MCF 10A (cell line): ENCODE measurements around the gene ARL5A. TPM values are rescaled to one million over a fixed set of nuclear protein-coding genes. Genes with fewer than 3 reads are reported as not detected.

ENCODE experiments used
- BruUV-seq: library from RNA; stranded (reverse); fragments of 400-500 nt; replicated peaks from 2 replicates; lab custom pipeline; 2021; lab: Mats Ljungman, UMichigan
- CTCF ChIA-PET: fragments of 300-600 bp; sonication (Branson Sonifier 250); formaldehyde crosslinking; extraction: SDS; loops from one replicate; lab custom pipeline; 2021; ENCODE audit warnings: antibody characterized with exemption, inconsistent platforms; lab: Yijun Ruan, JAX
- POLR2A ChIA-PET: fragments of 300-600, 350-650 bp; sonication (Branson Sonifier 250); formaldehyde crosslinking; extraction: SDS; loops from one replicate; lab custom pipeline; 2020; ENCODE audit warnings: antibody characterized with exemption, inconsistent platforms; lab: Yijun Ruan, JAX
- DNase-seq: peaks from one replicate; pipeline ENCODE4 v3.0.0-alpha.2; 2018; ENCODE audit not compliant: unreplicated experiment
- H3K27ac Mint-ChIP-seq: one replicate; pipeline ENCODE4 v1.8.0; 2022; ENCODE audit warnings: mild to moderate bottlenecking, low read depth, mixed read lengths; ENCODE audit not compliant: unreplicated experiment
- H3K27me3 Mint-ChIP-seq: one replicate; pipeline ENCODE4 v1.8.0; 2022; ENCODE audit warnings: mixed read lengths; ENCODE audit not compliant: insufficient read depth, unreplicated experiment
- H3K36me3 Mint-ChIP-seq: one replicate; pipeline ENCODE4 v1.8.0; 2022; ENCODE audit warnings: mild to moderate bottlenecking, moderate library complexity, mixed read lengths; ENCODE audit not compliant: insufficient read depth, unreplicated experiment
- H3K4me1 Mint-ChIP-seq: one replicate; pipeline ENCODE4 v1.8.0; 2022; ENCODE audit warnings: mixed read lengths; ENCODE audit not compliant: insufficient read depth, unreplicated experiment
- H3K4me3 Mint-ChIP-seq: one replicate; pipeline ENCODE4 v1.8.0; 2022; ENCODE audit warnings: mild to moderate bottlenecking, moderate library complexity, mixed read lengths; ENCODE audit not compliant: unreplicated experiment
- H3K9me3 Mint-ChIP-seq: one replicate; pipeline ENCODE4 v1.8.0; 2022; ENCODE audit warnings: mixed read lengths; ENCODE audit not compliant: unreplicated experiment
- CTCF ChIP-seq: fragments of 200-600 bp; IDR thresholded peaks from one replicate; pipeline ENCODE4 v1.8.0; 2022; ENCODE audit warnings: antibody characterized with exemption, mild to moderate bottlenecking; ENCODE audit not compliant: unreplicated experiment
- intact Hi-C: fragments of 100-400 bp; cut with micrococcal nuclease; formaldehyde crosslinking; loops from 2 replicates; pipeline ENCODE4 v1.14.1; 2022
- total RNA-seq: library from RNA; stranded (reverse); gene quantifications from 2 replicates; pipeline ENCODE4 v1.2.3, GENCODE V29; 2022

Gene ARL5A
- total RNA-seq, 1 experiment from 2014 or later: 34.8 TPM

- Mint-ChIP-seq H3K4me3 (no peak overlapping the region), H3K27me3 (no peaks in the 10 kb centered on the region), H3K27ac (peak overlapping the region; percentile 25), H3K9me3 (no peaks in the 10 kb centered on the region), H3K4me1 (no peaks in the 10 kb centered on the region), H3K36me3 (no peaks in the 10 kb centered on the region)
- BruUV-seq: no TSS peak
- intact Hi-C loops: no loop called here
- DNase-seq: no peak
- TF ChIP-seq CTCF: no peak
- ChIA-PET CTCF (interaction anchor here (1.1 to 2.5 kb wide), 2 partner anchors 237 to 259 kb away, joined by 3 to 12 read pairs; no protein-coding TSS in a partner anchor), POLR2A (no interaction called here)
These were observed 61.6 kb downstream of the ARL5A start for GRCh38 chr2:151766437-151767153.

GRCh38 chr2:151765760-151766410, 62.3 kb downstream of the ARL5A start:
- TF ChIP-seq CTCF: no peak
- no peak overlapping the region for H3K4me3 Mint-ChIP-seq
- intact Hi-C loops: no loop called here
- peak overlapping the region; percentile 25 for H3K27ac Mint-ChIP-seq
- ChIA-PET CTCF (interaction anchor here (1.1 to 2.5 kb wide), 2 partner anchors 238 to 260 kb away, joined by 3 to 12 read pairs; no protein-coding TSS in a partner anchor), POLR2A (interaction anchor here (0.7 kb wide), 1 partner anchor 260 kb away, joined by 3 read pairs; no protein-coding TSS in a partner anchor)
- no peak for DNase-seq
- no peaks in the 10 kb centered on the region for H3K36me3 Mint-ChIP-seq
- no TSS peak for BruUV-seq
- no peaks in the 10 kb centered on the region for H3K4me1 Mint-ChIP-seq
- no peaks in the 10 kb centered on the region for H3K9me3 Mint-ChIP-seq
- no peaks in the 10 kb centered on the region for H3K27me3 Mint-ChIP-seq

GRCh38 chr2:151762694-151763093, 65.5 kb downstream of the ARL5A start:
- BruUV-seq: no TSS peak
- H3K27me3 Mint-ChIP-seq: no peaks in the 10 kb centered on the region
- no peaks in the 10 kb centered on the region for H3K4me1 Mint-ChIP-seq
- no peaks in the 10 kb centered on the region for H3K9me3 Mint-ChIP-seq
- H3K27ac Mint-ChIP-seq: no peak overlapping the region
- TF ChIP-seq CTCF: no peak
- no peak for DNase-seq
- ChIA-PET POLR2A (no interaction called here), CTCF (no interaction called here)
- intact Hi-C loops: no loop called here
- no peak overlapping the region for H3K4me3 Mint-ChIP-seq
- H3K36me3 Mint-ChIP-seq: no peaks in the 10 kb centered on the region

GRCh38 chr2:151761687-151762086, 66.5 kb downstream of the ARL5A start:
- H3K4me1 Mint-ChIP-seq: no peaks in the 10 kb centered on the region
- H3K4me3 Mint-ChIP-seq: no peak overlapping the region
- CTCF ChIA-PET: interaction anchor here (0.6 to 0.7 kb wide), 2 partner anchors 103 to 263 kb away, joined by 3 to 4 read pairs; no protein-coding TSS in a partner anchor
- no peak for TF ChIP-seq CTCF
- DNase-seq: no peak
- H3K27me3 Mint-ChIP-seq: no peaks in the 10 kb centered on the region
- POLR2A ChIA-PET: interaction anchor here (0.6 kb wide), 1 partner anchor 328 kb away, joined by 3 read pairs; no protein-coding TSS in a partner anchor
- H3K27ac Mint-ChIP-seq: no peak overlapping the region
- H3K36me3 Mint-ChIP-seq: no peaks in the 10 kb centered on the region
- no peaks in the 10 kb centered on the region for H3K9me3 Mint-ChIP-seq
- intact Hi-C loops: no loop called here
- no TSS peak for BruUV-seq
